Neural cell (in vitro differentiated cells): ENCODE data around the gene SLC25A19. TPM values are rescaled to one million over a fixed set of nuclear protein-coding genes. Genes with fewer than 3 reads are reported as not detected.

Experiments
- H2AFZ ChIP-seq: fragments of 200-600, 300-800 bp; sonication (generic), shearing (Covaris generic); 2 replicates; pipeline ENCODE4 v1.6.0; 2014; ENCODE audit warnings: low read depth, mild to moderate bottlenecking, antibody characterized with exemption, low read length, moderate library complexity
- H3F3A ChIP-seq: fragments of 200-600 bp; shearing (Covaris generic); 2 replicates; pipeline ENCODE4 v1.6.1; 2016; ENCODE audit warnings: mild to moderate bottlenecking, moderate library complexity, mixed read lengths, antibody characterized with exemption, low read length; ENCODE audit not compliant: insufficient read depth, poor library complexity, severe bottlenecking
- H3K27ac ChIP-seq: fragments of 200-600, 300-800 bp; sonication (generic), shearing (Covaris generic); 2 replicates; pipeline ENCODE4 v1.5.1; 2014; ENCODE audit warnings: mild to moderate bottlenecking, low read length, moderate library complexity
- H3K27me3 ChIP-seq: fragments of 300-800, 200-600 bp; sonication (generic), shearing (Covaris generic); 2 replicates; pipeline ENCODE4 v1.6.0; 2014; ENCODE audit warnings: mild to moderate bottlenecking, low read depth, low read length, moderate library complexity; ENCODE audit not compliant: insufficient read depth
- H3K36me3 ChIP-seq: fragments of 300-800, 200-600 bp; sonication (generic), shearing (Covaris generic); 2 replicates; pipeline ENCODE4 v1.5.1; 2014; ENCODE audit warnings: mild to moderate bottlenecking, antibody characterized with exemption, low read length, moderate library complexity; ENCODE audit not compliant: insufficient read depth
- H3K4me2 ChIP-seq: fragments of 300-800, 200-600 bp; sonication (generic), shearing (Covaris generic); 2 replicates; pipeline ENCODE4 v1.6.0; 2014; ENCODE audit warnings: mild to moderate bottlenecking, low read length
- H3K4me3 ChIP-seq: fragments of 300-800, 200-600 bp; sonication (generic), shearing (Covaris generic); 2 replicates; pipeline ENCODE4 v1.5.1; 2014; ENCODE audit warnings: mild to moderate bottlenecking, low read length, moderate library complexity
- H3K79me2 ChIP-seq: fragments of 200-600 bp; shearing (Covaris generic); replicated peaks from 2 replicates; pipeline ENCODE4 v1.6.0; 2014; ENCODE audit warnings: mild to moderate bottlenecking, low read length, moderate library complexity; ENCODE audit not compliant: insufficient read depth
- H3K9ac ChIP-seq: fragments of 300-800, 200-600 bp; sonication (generic), shearing (Covaris generic); 2 replicates; pipeline ENCODE4 v1.6.1; 2016; ENCODE audit warnings: mild to moderate bottlenecking, low read length, mixed read lengths
- H3K9me2 ChIP-seq: fragments of 200-600 bp; shearing (Covaris generic); 2 replicates; pipeline ENCODE4 v1.6.1; 2016; ENCODE audit warnings: mild to moderate bottlenecking, low read length, mixed read lengths; ENCODE audit not compliant: insufficient read depth
- H3K9me3 ChIP-seq: fragments of 200-600, 300-800 bp; sonication (generic), shearing (Covaris generic); 2 replicates; pipeline ENCODE4 v1.6.1; 2016; ENCODE audit warnings: mild to moderate bottlenecking, mixed run types, low read length, moderate library complexity, mixed read lengths
- H4K20me1 ChIP-seq: fragments of 200-600 bp; shearing (Covaris generic); 2 replicates; pipeline ENCODE4 v1.6.1; 2016; ENCODE audit warnings: mild to moderate bottlenecking, mixed run types; ENCODE audit not compliant: insufficient read depth
- EP300 ChIP-seq: fragments of 450-650 bp; conservative IDR thresholded peaks from 2 replicates; pipeline ENCODE4 v1.6.1; 2014; ENCODE audit warnings: antibody characterized with exemption, mild to moderate bottlenecking, moderate library complexity; ENCODE audit not compliant: poor library complexity, severe bottlenecking
- EZH2 ChIP-seq: fragments of 200-600, 300-800 bp; shearing (Covaris generic), sonication (generic); IDR thresholded peaks from 2 replicates; pipeline ENCODE4 v1.6.1; 2014; ENCODE audit warnings: antibody characterized with exemption, low read length, borderline replicate concordance, mild to moderate bottlenecking; ENCODE audit not compliant: insufficient read depth, poor library complexity, severe bottlenecking
- MXI1 ChIP-seq: fragments of 450-650 bp; conservative IDR thresholded peaks from 2 replicates; pipeline ENCODE4 v1.6.1; 2014; ENCODE audit warnings: antibody characterized with exemption, mild to moderate bottlenecking; ENCODE audit not compliant: poor library complexity, severe bottlenecking
- POLR2AphosphoS5 ChIP-seq: IDR thresholded peaks from 2 replicates; pipeline ENCODE4 v1.6.1; 2012
- RAD21 ChIP-seq: fragments of 450-650 bp; conservative IDR thresholded peaks from 2 replicates; pipeline ENCODE4 v1.6.1; 2014; ENCODE audit warnings: antibody characterized with exemption, mild to moderate bottlenecking, moderate library complexity
- REST ChIP-seq: IDR thresholded peaks from 2 replicates; pipeline ENCODE4 v1.6.1; 2012; ENCODE audit warnings: borderline replicate concordance
- SMC3 ChIP-seq: fragments of 450-650 bp; conservative IDR thresholded peaks from 2 replicates; pipeline ENCODE4 v1.6.1; 2014; ENCODE audit warnings: antibody characterized with exemption, mild to moderate bottlenecking, moderate library complexity; ENCODE audit not compliant: poor library complexity
- TAF1 ChIP-seq: IDR thresholded peaks from 2 replicates; pipeline ENCODE4 v1.6.1; 2012; ENCODE audit warnings: low read depth
- polyA plus RNA-seq: library from polyadenylated mRNA; depleted of rRNA; stranded (reverse); fragments of >200 nt; gene quantifications from 2 replicates; pipeline ENCODE4 v1.2.3, GENCODE V29; 2014
- TF ChIP-seq, protein P1 (sequence below): fragments of 450-650 bp; IDR thresholded peaks from 2 replicates; pipeline ENCODE4 v1.5.1; 2014; ENCODE audit warnings: antibody characterized with exemption, mild to moderate bottlenecking, moderate library complexity; ENCODE audit not compliant: poor library complexity, severe bottlenecking

Gene SLC25A19
- polyA plus RNA-seq, 1 donor from 2014 or later = 13.8 TPM

GRCh38 chr17:75308732-75309629 is 19.7 kb upstream of the SLC25A19 start:
- H3K79me2 ChIP-seq = no peaks in the 10 kb centered on the region
- H3K9me3 ChIP-seq = no peaks in the 10 kb centered on the region
- H2AFZ ChIP-seq = no peak overlapping the region
- no peaks in the 10 kb centered on the region for H3K27me3 ChIP-seq
- no peak for TF ChIP-seq REST
- TF ChIP-seq, protein P1, sequence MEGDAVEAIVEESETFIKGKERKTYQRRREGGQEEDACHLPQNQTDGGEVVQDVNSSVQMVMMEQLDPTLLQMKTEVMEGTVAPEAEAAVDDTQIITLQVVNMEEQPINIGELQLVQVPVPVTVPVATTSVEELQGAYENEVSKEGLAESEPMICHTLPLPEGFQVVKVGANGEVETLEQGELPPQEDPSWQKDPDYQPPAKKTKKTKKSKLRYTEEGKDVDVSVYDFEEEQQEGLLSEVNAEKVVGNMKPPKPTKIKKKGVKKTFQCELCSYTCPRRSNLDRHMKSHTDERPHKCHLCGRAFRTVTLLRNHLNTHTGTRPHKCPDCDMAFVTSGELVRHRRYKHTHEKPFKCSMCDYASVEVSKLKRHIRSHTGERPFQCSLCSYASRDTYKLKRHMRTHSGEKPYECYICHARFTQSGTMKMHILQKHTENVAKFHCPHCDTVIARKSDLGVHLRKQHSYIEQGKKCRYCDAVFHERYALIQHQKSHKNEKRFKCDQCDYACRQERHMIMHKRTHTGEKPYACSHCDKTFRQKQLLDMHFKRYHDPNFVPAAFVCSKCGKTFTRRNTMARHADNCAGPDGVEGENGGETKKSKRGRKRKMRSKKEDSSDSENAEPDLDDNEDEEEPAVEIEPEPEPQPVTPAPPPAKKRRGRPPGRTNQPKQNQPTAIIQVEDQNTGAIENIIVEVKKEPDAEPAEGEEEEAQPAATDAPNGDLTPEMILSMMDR = no peak
- no peak for TF ChIP-seq TAF1
- no peak for TF ChIP-seq RAD21
- TF ChIP-seq SMC3 = no peak
- no peak for TF ChIP-seq POLR2AphosphoS5
- no peak for TF ChIP-seq EZH2
- no peak overlapping the region for H3K27ac ChIP-seq
- H4K20me1 ChIP-seq = no peaks in the 10 kb centered on the region
- H3K9me2 ChIP-seq = no peaks in the 10 kb centered on the region
- H3F3A ChIP-seq = no peaks in the 10 kb centered on the region
- no peak overlapping the region for H3K4me3 ChIP-seq
- no peak overlapping the region for H3K9ac ChIP-seq
- no peak overlapping the region for H3K4me2 ChIP-seq
- H3K36me3 ChIP-seq = no peaks in the 10 kb centered on the region

DNA sequence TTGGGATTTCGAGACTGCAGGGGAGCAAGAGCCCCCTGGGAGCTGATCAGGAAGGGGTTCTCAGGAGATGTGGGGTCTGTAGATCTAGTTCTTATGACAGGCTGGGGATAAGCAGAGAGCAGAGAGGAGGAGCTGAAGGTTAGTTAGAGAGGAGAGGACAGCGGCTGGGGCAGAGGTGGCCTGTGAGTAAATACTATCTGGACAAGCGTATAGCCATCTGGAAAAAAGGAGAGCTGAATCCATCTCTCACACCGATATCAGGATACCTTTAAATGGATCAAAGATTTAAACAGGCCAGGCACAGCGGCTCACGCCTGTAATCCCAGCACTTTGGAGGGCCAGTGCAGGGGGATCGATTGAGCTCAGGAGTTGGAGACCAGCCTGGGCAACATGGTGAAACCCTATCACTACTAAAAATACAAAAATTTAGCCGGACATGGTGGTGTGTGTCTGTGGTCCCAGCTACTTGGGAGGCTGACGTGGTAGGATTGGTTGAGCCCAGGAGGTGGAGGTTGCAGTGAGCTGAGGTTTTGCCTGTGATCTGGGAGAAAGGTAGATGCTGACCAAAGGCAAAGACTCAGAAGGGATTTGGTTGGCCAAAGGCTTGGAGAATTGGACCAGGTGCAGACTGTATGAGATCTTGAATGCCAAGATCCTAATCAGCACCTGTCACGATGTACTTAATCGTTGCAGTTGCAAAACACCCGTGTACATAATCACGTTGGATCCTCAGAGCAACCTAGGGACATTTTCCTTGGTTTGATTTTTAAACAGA is 18.9 kb upstream of the SLC25A19 start:
- Histone ChIP-seq H3K9me3 (no peaks in the 10 kb centered on the region), H3K36me3 (no peaks in the 10 kb centered on the region), H3K9ac (no peak overlapping the region), H3K4me2 (no peak overlapping the region), H4K20me1 (no peaks in the 10 kb centered on the region), H3K79me2 (no peaks in the 10 kb centered on the region), H3K9me2 (no peaks in the 10 kb centered on the region), H2AFZ (no peak overlapping the region), H3K27me3 (no peaks in the 10 kb centered on the region), H3K4me3 (no peak overlapping the region), H3K27ac (no peak overlapping the region), H3F3A (no peaks in the 10 kb centered on the region)
- TF ChIP-seq EZH2 = no peak
- no peak for TF ChIP-seq MXI1
- no peak for TF ChIP-seq POLR2AphosphoS5
- TF ChIP-seq REST = no peak
- TF ChIP-seq TAF1 = no peak
- no peak for TF ChIP-seq SMC3
- TF ChIP-seq EP300 = no peak
- no peak for TF ChIP-seq RAD21
- TF ChIP-seq, protein P1 = no peak
